Renal cortical epithelial cell (primary cell): ENCODE results near the gene POLD3. TPM values are rescaled to one million over a fixed set of nuclear protein-coding genes. Genes with fewer than 3 reads are reported as not detected.
"Not testable (repeated sequence)": the region's sequence is repeated elsewhere in the genome, so short reads cannot be mapped to it uniquely, and the experiment has no call there.

Source experiments
- DNase-seq: peaks from one replicate; pipeline ENCODE4 v3.0.0-alpha.2; 2011; ENCODE audit warnings: low read depth
- total RNA-seq: library from RNA; depleted of rRNA; stranded (reverse); fragments of >200 nt; gene quantifications from 2 replicates; pipeline ENCODE4 v1.2.3, GENCODE V29; 2014

The POLD3 gene
- total RNA-seq, 1 donor from 2014 or later, result 13.4 TPM

- no peak for DNase-seq
Measured at GRCh38 chr11:74583024-74583624, 9.3 kb upstream of the POLD3 start.

GRCh38 chr11:74590492-74590891 is 1.9 kb upstream of the POLD3 start:
- DNase-seq, result not testable (repeated sequence)

- DNase-seq, result no peak
Measured at GRCh38 chr11:74592063-74592440, 330 bp upstream of the POLD3 start.

- DNase-seq, result no peak
Measured at GRCh38 chr11:74593463-74593862, 1.1 kb downstream of the POLD3 start.

GRCh38 chr11:74602637-74603556 is 10.5 kb downstream of the POLD3 start:
- DNase-seq, result no peak

GRCh38 chr11:74603845-74604244 is 11.5 kb downstream of the POLD3 start:
- no peak for DNase-seq

GRCh38 chr11:74604311-74604710 is 11.9 kb downstream of the POLD3 start:
- no peak for DNase-seq

- no peak for DNase-seq
Measured at GRCh38 chr11:74605403-74605802, 13.0 kb downstream of the POLD3 start.

- DNase-seq, result no peak
Measured at GRCh38 chr11:74608431-74608830, 16.0 kb downstream of the POLD3 start.

- DNase-seq, result peak; percentile 79
Measured at GRCh38 chr11:74611369-74611861, 19.0 kb downstream of the POLD3 start.

- no peak for DNase-seq
Measured at GRCh38 chr11:74612877-74613276, 20.5 kb downstream of the POLD3 start.

GRCh38 chr11:74615311-74615710 is 22.9 kb downstream of the POLD3 start:
- no peak for DNase-seq

GRCh38 chr11:74615988-74616387 is 23.6 kb downstream of the POLD3 start:
- no peak for DNase-seq

- no peak for DNase-seq
Measured at GRCh38 chr11:74620531-74620930, 28.1 kb downstream of the POLD3 start.

GRCh38 chr11:74626130-74626529 is 33.7 kb downstream of the POLD3 start:
- DNase-seq, result no peak

- no peak for DNase-seq
Measured at GRCh38 chr11:74626604-74627003, 34.2 kb downstream of the POLD3 start.

GRCh38 chr11:74627381-74627780 is 35.0 kb downstream of the POLD3 start:
- DNase-seq, result no peak

GRCh38 chr11:74630043-74630442 is 37.7 kb downstream of the POLD3 start:
- DNase-seq, result no peak

- DNase-seq, result peak; percentile 12
Measured at GRCh38 chr11:74633406-74634393, 41.3 kb downstream of the POLD3 start.

GRCh38 chr11:74634537-74634936 is 42.2 kb downstream of the POLD3 start:
- DNase-seq, result peak; percentile 82

GRCh38 chr11:74636630-74637184 is 44.3 kb downstream of the POLD3 start:
- DNase-seq, result peak; percentile 95

- DNase-seq, result no peak
Measured at GRCh38 chr11:74637700-74638099, 45.3 kb downstream of the POLD3 start.
